HFFc6 (cell line): ENCODE measurements around the gene KCTD3. TPM values are rescaled to one million over a fixed set of nuclear protein-coding genes. Genes with fewer than 3 reads are reported as not detected.

Experiments used
- DNase-seq: peaks from one replicate; pipeline ENCODE4 v3.0.0-alpha.2; 2018
- H3K27ac Mint-ChIP-seq: 2 replicates; pipeline ENCODE4 v1.8.0; 2020; ENCODE audit warnings: mild to moderate bottlenecking, mixed read lengths
- H3K27me3 Mint-ChIP-seq: 2 replicates; pipeline ENCODE4 v1.8.0; 2021; ENCODE audit warnings: mild to moderate bottlenecking, moderate library complexity, mixed read lengths; ENCODE audit not compliant: insufficient read depth
- H3K36me3 Mint-ChIP-seq: 2 replicates; pipeline ENCODE4 v1.8.0; 2021; ENCODE audit warnings: low read depth, mixed read lengths
- H3K4me1 Mint-ChIP-seq: 2 replicates; pipeline ENCODE4 v1.8.0; 2020; ENCODE audit warnings: low read depth, mixed read lengths
- H3K4me3 Mint-ChIP-seq: 2 replicates; pipeline ENCODE4 v1.8.0; 2020; ENCODE audit warnings: mild to moderate bottlenecking, moderate library complexity, mixed read lengths
- H3K9me3 Mint-ChIP-seq: 2 replicates; pipeline ENCODE4 v1.8.0; 2020; ENCODE audit warnings: mild to moderate bottlenecking, mixed read lengths
- total RNA-seq, 6 experiments: library from RNA; stranded (reverse); fragmentation: NEBNext Ultra II Directional; extraction: Animal tissue kit (Norgen Biotek cat#: 25700); gene quantifications; 2 replicates in 1 of 6; 3 replicates in 5 of 6; pipeline ENCODE4 v1.2.3, GENCODE V29; 2021
- TF ChIP-seq, protein P1 (sequence below): fragments of 200-600 bp; sonication (generic); IDR thresholded peaks from 2 replicates; pipeline ENCODE4 v1.5.0; 2021; ENCODE audit warnings: antibody characterized with exemption, mild to moderate bottlenecking

Gene KCTD3
- total RNA-seq, 6 experiments from 2014 or later: 27.0 to 33.4 (median 29.4) TPM

DNA sequence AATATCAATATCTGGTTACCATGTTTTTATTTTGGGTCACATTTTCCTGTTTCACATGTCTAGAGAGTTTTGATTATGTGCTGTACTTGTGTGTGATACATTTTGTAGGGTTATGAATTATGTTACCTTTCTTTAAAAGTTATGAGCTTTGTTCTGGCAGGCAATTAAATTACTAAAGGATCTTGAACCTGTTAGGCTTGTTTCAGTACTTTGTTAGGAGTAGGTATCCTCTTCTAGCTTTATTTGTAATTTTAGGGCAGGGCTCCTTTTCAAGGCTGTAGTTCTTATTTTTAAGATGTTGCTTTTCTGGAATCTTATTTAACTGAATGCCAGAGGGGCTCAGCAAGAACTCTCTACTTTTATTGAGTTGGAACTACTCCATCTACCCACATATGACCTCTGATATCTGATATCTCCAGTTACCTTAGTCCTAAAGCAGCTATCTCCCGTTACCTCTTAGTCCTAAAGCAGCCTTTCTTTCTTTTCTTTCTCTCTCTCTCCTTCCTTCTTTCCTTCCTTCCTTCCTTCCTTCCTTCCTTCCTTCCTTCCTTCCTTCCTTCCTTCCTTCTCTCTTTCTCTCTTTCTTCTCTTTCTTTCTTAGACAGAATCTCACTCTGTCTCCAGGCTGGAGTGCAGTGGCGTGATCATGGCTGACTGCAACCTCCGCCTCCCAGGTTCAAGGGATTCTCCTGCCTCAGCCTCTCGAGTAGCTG lies 23.8 kb downstream of the KCTD3 start:
- Mint-ChIP-seq H3K27ac (no peak overlapping the region; the same call in 1 of the 2 replicates), H3K4me1 (peaks cover 26% of the 10 kb centered on the region)

DNA sequence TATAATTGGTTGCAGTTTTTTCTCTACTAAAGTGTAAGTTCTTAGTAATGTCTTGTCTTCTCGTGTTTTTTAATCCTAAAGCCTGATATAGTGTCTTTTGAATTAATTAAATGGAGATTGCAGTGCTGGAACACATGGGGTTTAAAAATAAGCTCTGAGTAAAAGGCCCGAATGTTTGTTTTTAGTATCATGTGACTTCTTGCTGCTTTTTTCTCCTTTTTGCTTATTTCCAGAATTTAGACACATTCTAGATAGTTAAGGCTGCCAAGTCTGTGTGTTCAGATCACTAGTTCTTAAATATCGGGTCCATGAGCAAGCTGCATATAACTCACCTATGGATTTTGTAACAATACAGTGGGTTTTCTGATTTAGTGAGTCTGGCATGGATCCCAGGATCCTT lies 27.5 kb downstream of the KCTD3 start:
- Mint-ChIP-seq H3K36me3 (peaks cover 43% of the 10 kb centered on the region), H3K4me3 (no peak overlapping the region), H3K27me3 (no peaks in the 10 kb centered on the region)

More for the DNA sequence above, 23.8 kb downstream of the KCTD3 start:
- no peaks in the 10 kb centered on the region for H3K9me3 Mint-ChIP-seq
- peaks cover 31% of the 10 kb centered on the region for H3K36me3 Mint-ChIP-seq
- no peak for DNase-seq
- no peaks in the 10 kb centered on the region for H3K27me3 Mint-ChIP-seq
- TF ChIP-seq, protein P1, sequence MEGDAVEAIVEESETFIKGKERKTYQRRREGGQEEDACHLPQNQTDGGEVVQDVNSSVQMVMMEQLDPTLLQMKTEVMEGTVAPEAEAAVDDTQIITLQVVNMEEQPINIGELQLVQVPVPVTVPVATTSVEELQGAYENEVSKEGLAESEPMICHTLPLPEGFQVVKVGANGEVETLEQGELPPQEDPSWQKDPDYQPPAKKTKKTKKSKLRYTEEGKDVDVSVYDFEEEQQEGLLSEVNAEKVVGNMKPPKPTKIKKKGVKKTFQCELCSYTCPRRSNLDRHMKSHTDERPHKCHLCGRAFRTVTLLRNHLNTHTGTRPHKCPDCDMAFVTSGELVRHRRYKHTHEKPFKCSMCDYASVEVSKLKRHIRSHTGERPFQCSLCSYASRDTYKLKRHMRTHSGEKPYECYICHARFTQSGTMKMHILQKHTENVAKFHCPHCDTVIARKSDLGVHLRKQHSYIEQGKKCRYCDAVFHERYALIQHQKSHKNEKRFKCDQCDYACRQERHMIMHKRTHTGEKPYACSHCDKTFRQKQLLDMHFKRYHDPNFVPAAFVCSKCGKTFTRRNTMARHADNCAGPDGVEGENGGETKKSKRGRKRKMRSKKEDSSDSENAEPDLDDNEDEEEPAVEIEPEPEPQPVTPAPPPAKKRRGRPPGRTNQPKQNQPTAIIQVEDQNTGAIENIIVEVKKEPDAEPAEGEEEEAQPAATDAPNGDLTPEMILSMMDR: no peak
- H3K4me3 Mint-ChIP-seq: no peak overlapping the region

DNA sequence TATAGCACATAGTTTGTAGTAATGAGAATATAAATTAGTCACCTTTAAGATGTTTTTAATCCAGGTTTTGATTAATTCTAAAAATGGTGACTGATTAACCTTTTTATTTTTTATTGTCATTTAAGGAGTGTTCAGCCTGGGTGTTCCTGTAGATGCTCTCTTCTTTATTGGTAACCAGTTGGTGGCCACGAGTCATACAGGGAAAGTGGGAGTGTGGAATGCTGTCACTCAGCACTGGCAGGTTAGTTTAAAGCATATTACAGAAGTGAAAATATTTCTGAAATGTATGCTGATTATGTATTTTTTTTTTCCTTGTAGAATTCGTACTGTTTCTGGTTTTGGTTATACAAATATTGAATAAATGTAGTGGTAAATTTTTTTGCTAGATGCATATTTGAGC lies 28.1 kb downstream of the KCTD3 start:
- TF ChIP-seq, protein P1: no peak
- H3K4me3 Mint-ChIP-seq: no peak overlapping the region
- no peak for DNase-seq
- no peaks in the 10 kb centered on the region for H3K27me3 Mint-ChIP-seq
- peaks cover 41% of the 10 kb centered on the region for H3K36me3 Mint-ChIP-seq
- no peak overlapping the region for H3K27ac Mint-ChIP-seq
- H3K9me3 Mint-ChIP-seq: no peaks in the 10 kb centered on the region
- peaks cover 66% of the 10 kb centered on the region for H3K4me1 Mint-ChIP-seq

More for the DNA sequence above, 27.5 kb downstream of the KCTD3 start:
- no peaks in the 10 kb centered on the region for H3K9me3 Mint-ChIP-seq
- TF ChIP-seq, protein P1: no peak
- peaks cover 60% of the 10 kb centered on the region for H3K4me1 Mint-ChIP-seq
- peak overlapping the region; percentile 6; the same call in 1 of the 2 replicates for H3K27ac Mint-ChIP-seq
- DNase-seq: no peak

DNA sequence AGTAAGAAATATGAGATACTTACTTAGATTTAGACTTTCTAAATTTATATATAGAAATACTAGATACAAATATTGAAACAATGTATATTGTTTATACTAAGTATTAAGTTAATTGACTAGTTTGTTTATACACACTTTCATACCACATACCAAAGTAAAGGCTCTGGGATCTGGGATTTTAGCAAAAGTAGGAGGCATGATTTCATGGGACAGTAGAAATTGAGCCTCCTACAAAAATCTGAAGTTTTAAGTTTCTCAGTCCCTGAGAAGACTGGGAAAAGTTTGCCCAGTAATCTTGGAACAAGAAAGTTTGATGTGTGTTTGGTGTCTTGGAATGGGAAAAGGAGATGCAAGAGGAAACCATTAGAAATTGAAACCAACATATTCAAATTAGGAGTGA lies 30.9 kb downstream of the KCTD3 start:
- DNase-seq: no peak
- no peak overlapping the region for H3K4me3 Mint-ChIP-seq
- no peaks in the 10 kb centered on the region for H3K9me3 Mint-ChIP-seq
- no peaks in the 10 kb centered on the region for H3K27me3 Mint-ChIP-seq
- H3K4me1 Mint-ChIP-seq: peaks cover 72% of the 10 kb centered on the region
- TF ChIP-seq, protein P1: no peak
- H3K36me3 Mint-ChIP-seq: peaks cover 29% of the 10 kb centered on the region
- H3K27ac Mint-ChIP-seq: no peak overlapping the region

DNA sequence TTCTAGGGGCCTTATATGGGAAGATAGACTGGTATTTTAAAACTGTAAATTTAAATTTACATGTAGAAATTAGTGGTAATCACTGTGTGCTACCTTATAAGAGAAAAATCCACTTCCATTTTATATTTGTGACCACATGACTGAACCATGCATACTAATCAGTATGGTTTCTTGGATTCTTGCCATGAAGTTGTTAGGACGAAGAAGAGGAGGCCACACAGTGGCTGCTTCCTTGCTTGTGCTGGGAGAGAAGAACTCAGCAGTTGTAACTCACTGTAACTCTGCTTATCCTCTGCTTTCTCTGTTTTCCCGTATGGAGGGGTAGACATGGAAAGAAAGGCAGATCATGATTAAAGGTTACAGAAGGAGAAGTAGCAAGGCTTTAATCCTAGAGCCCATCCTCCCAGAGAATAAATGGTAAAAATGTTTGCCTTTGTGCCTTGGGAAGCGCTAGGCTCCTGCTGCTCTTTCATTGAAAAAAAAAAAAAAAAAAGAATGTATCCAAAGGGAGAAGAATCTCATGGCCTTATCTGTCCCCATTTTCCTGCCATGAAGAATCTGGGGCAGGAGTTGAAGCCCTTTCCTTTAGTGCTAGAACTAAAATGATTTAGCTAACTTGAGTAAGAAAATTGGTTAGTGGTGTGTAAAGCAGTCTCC lies 32.4 kb downstream of the KCTD3 start:
- H3K27ac Mint-ChIP-seq: peak overlapping the region; percentile 51; the same call in 1 of the 2 replicates
- H3K27me3 Mint-ChIP-seq: no peaks in the 10 kb centered on the region
- no peaks in the 10 kb centered on the region for H3K9me3 Mint-ChIP-seq
- H3K4me1 Mint-ChIP-seq: peaks cover 71% of the 10 kb centered on the region
- TF ChIP-seq, protein P1: no peak
- DNase-seq: peak; percentile 71
- H3K4me3 Mint-ChIP-seq: no peak overlapping the region
- H3K36me3 Mint-ChIP-seq: peaks cover 29% of the 10 kb centered on the region
